Liver (tissue), 9 donors: ENCODE results near the gene PPM1L. TPM values are rescaled to one million over a fixed set of nuclear protein-coding genes. Genes with fewer than 3 reads are reported as not detected.

Experiments used
- DNase-seq: peaks from one replicate; pipeline ENCODE4 v3.0.0-alpha.2; 2017; ENCODE audit warnings: low spot score
- H3K27ac ChIP-seq, 2 donors: one replicate each; pipeline ENCODE4 v1.7.0; 2013; ENCODE audit warnings: inconsistent platforms in 2 of 2, low read length in 2 of 2, control low read depth in 1 of 2, low read depth in 1 of 2, mild to moderate bottlenecking in 1 of 2
- H3K27me3 ChIP-seq, 4 donors: one replicate each; pipeline versions ENCODE4 v1.6.1 to v1.7.0; 2013; ENCODE audit warnings: low read length in 3 of 4, inconsistent platforms in 1 of 4, mild to moderate bottlenecking in 1 of 4, moderate library complexity in 1 of 4; ENCODE audit not compliant: control insufficient read depth in 4 of 4, insufficient read depth in 4 of 4
- H3K36me3 ChIP-seq, 4 donors: one replicate each; pipeline versions ENCODE4 v1.6.1 to v1.7.0; 2013; ENCODE audit warnings: low read length in 3 of 4, mild to moderate bottlenecking in 3 of 4, low read depth in 1 of 4, moderate library complexity in 1 of 4; ENCODE audit not compliant: control insufficient read depth in 4 of 4, insufficient read depth in 3 of 4
- H3K4me1 ChIP-seq, 4 donors: one replicate each; pipeline versions ENCODE4 v1.6.1 to v1.7.0; 2013; ENCODE audit warnings: low read length in 3 of 4, mild to moderate bottlenecking in 3 of 4, moderate library complexity in 1 of 4; ENCODE audit not compliant: control insufficient read depth in 4 of 4, insufficient read depth in 4 of 4
- H3K4me3 ChIP-seq, 3 donors: one replicate each; pipeline versions ENCODE4 v1.6.1 to v1.7.0; 2013; ENCODE audit warnings: low read length in 3 of 3, control low read depth in 1 of 3, low read depth in 1 of 3, mild to moderate bottlenecking in 1 of 3
- H3K9ac ChIP-seq, 2 donors: one replicate each; pipeline ENCODE4 v1.7.0; 2013; ENCODE audit warnings: low read length in 2 of 2, mild to moderate bottlenecking in 2 of 2, moderate library complexity in 2 of 2, control low read depth in 1 of 2, low read depth in 1 of 2
- H3K9me3 ChIP-seq, 4 donors: one replicate each; pipeline versions ENCODE4 v1.6.1 to v1.7.0; 2013; ENCODE audit warnings: low read length in 3 of 4; ENCODE audit not compliant: control insufficient read depth in 4 of 4
- ATF3 ChIP-seq: IDR thresholded peaks from 2 replicates; pipeline ENCODE4 v1.6.1; 2016; ENCODE audit warnings: antibody characterized with exemption
- CTCF ChIP-seq: fragments of 150-350 bp; IDR thresholded peaks from 2 replicates; pipeline ENCODE4 v1.5.1; 2017; ENCODE audit warnings: improper control_type of control experiment, low read depth, low read length; ENCODE audit not compliant: missing input control
- EGR1 ChIP-seq, 2 donors: IDR thresholded peaks; 2 replicates each; pipeline ENCODE4 v1.6.1; 2016 to 2018; ENCODE audit warnings: antibody characterized with exemption in 2 of 2, low read depth in 2 of 2
- FOXA1 ChIP-seq: IDR thresholded peaks from 2 replicates; pipeline ENCODE4 v1.6.1; 2016; ENCODE audit warnings: antibody characterized with exemption
- FOXA2 ChIP-seq: IDR thresholded peaks from 2 replicates; pipeline ENCODE4 v1.6.1; 2016; ENCODE audit warnings: antibody characterized with exemption
- GABPA ChIP-seq, 2 donors: IDR thresholded peaks in 1 of 2; conservative IDR thresholded peaks in 1 of 2; 2 replicates each; pipeline ENCODE4 v1.6.1; 2016; ENCODE audit warnings: antibody characterized with exemption in 2 of 2, mild to moderate bottlenecking in 1 of 2, moderate library complexity in 1 of 2
- HNF4A ChIP-seq, 2 donors: conservative IDR thresholded peaks; 2 replicates each; pipeline ENCODE4 v1.6.1; 2016; ENCODE audit warnings: antibody characterized with exemption in 2 of 2, mild to moderate bottlenecking in 2 of 2
- HNF4G ChIP-seq: IDR thresholded peaks from 2 replicates; pipeline ENCODE4 v1.6.1; 2016; ENCODE audit warnings: antibody characterized with exemption
- JUND ChIP-seq, 2 donors: IDR thresholded peaks; 2 replicates each; pipeline ENCODE4 v1.6.1; 2016; ENCODE audit warnings: antibody characterized with exemption in 2 of 2
- MAX ChIP-seq: IDR thresholded peaks from 2 replicates; pipeline ENCODE4 v1.6.1; 2016; ENCODE audit warnings: antibody characterized with exemption
- NR2F2 ChIP-seq: IDR thresholded peaks from 2 replicates; pipeline ENCODE4 v1.6.1; 2016; ENCODE audit warnings: antibody characterized with exemption
- RAD21 ChIP-seq, 2 donors: IDR thresholded peaks; 2 replicates each; pipeline ENCODE4 v1.6.1; 2016; ENCODE audit warnings: antibody characterized with exemption in 2 of 2, mild to moderate bottlenecking in 2 of 2
- REST ChIP-seq: IDR thresholded peaks from 2 replicates; pipeline ENCODE4 v1.6.1; 2016; ENCODE audit warnings: antibody characterized with exemption, mild to moderate bottlenecking
- RXRA ChIP-seq, 2 donors: IDR thresholded peaks; 2 replicates each; pipeline ENCODE4 v1.6.1; 2017 to 2018; ENCODE audit warnings: antibody characterized with exemption in 2 of 2, mild to moderate bottlenecking in 1 of 2
- SP1 ChIP-seq: IDR thresholded peaks from 2 replicates; pipeline ENCODE4 v1.6.1; 2018; ENCODE audit warnings: antibody characterized with exemption, mild to moderate bottlenecking
- TAF1 ChIP-seq: conservative IDR thresholded peaks from 2 replicates; pipeline ENCODE4 v1.6.1; 2016; ENCODE audit warnings: antibody characterized with exemption, mild to moderate bottlenecking
- YY1 ChIP-seq: IDR thresholded peaks from 2 replicates; pipeline ENCODE4 v1.6.1; 2016; ENCODE audit warnings: antibody characterized with exemption, mild to moderate bottlenecking
- ZBTB33 ChIP-seq: IDR thresholded peaks from 2 replicates; pipeline ENCODE4 v1.6.1; 2016; ENCODE audit warnings: antibody characterized with exemption
- WGBS: extraction: QIAGEN DNeasy Blood & Tissue Kit; methylation state at CpG from one replicate; pipeline ENCODE4 v1.1.7; 2013; 5-methylcytosine and 5-hydroxymethylcytosine counted together
- polyA plus RNA-seq, 2 donors: library from polyadenylated mRNA; stranded (reverse) in 1 of 2; unstranded in 1 of 2; fragments of 200-250 nt in 1 of 2; fragments of >200 nt in 1 of 2; fragmentation: Nextera tagmentation in 1 of 2; extraction: Ambion mirVana in 1 of 2; gene quantifications; one replicate each; pipeline versions ENCODE4 v1.2.1 to v1.2.3, GENCODE V29; 2013 to 2015
- total RNA-seq, 2 donors: library from RNA; depleted of rRNA; stranded (reverse); fragments of >200 nt; gene quantifications; one replicate each; pipeline ENCODE4 v1.2.3, GENCODE V29; 2014
- donor health status: healthy.
- donor health status: healthy.
- donor health status: healthy.
- donor health status: healthy.
- donor health status: healthy.

The PPM1L gene
- total and polyA plus RNA-seq, 4 donors: 1.6 to 8.5 (median 4.8) TPM

GRCh38 chr3:161026612-161027510, 270.8 kb downstream of the PPM1L start (continued):
- TF ChIP-seq CTCF: no peak

GRCh38 chr3:161028555-161029153, 272.6 kb downstream of the PPM1L start:
- Histone ChIP-seq H3K36me3 (no peaks in the 10 kb centered on the region), H3K27ac (no peak overlapping the region), H3K9ac (no peak overlapping the region), H3K27me3 (no peaks in the 10 kb centered on the region), H3K9me3 (peaks cover 0 to 2% (median 0%) of the 10 kb centered on the region in 4 donors), H3K4me3 (no peak overlapping the region), H3K4me1 (peaks cover 0 to 4% (median 2%) of the 10 kb centered on the region in 4 donors)
- DNase-seq: no peak
- 90% methylated on average over 5 of the region's 5 CpGs for WGBS
- TF ChIP-seq MAX: no peak
- TF ChIP-seq GABPA (IDR thresholded peaks at IDR 0.05 in 1 of 2, conservative IDR thresholded peaks at IDR 0.05 in 1 of 2): no peak
- TF ChIP-seq YY1: no peak
- no peak for TF ChIP-seq CTCF
- no peak for TF ChIP-seq TAF1
- no peak for TF ChIP-seq REST
- TF ChIP-seq HNF4A (conservative IDR thresholded peaks at IDR 0.05): no peak
- no peak for TF ChIP-seq NR2F2
- TF ChIP-seq HNF4G: no peak
- no peak for TF ChIP-seq JUND (IDR thresholded peaks at IDR 0.05)
- no peak for TF ChIP-seq EGR1 (IDR thresholded peaks at IDR 0.05; ENCODE audit: low read depth in 2 of 2)
- no peak for TF ChIP-seq RXRA (IDR thresholded peaks at IDR 0.05)
- no peak for TF ChIP-seq FOXA2
- TF ChIP-seq RAD21 (IDR thresholded peaks at IDR 0.05): no peak
- no peak for TF ChIP-seq FOXA1
- no peak for TF ChIP-seq ATF3
- TF ChIP-seq SP1: no peak
- no peak for TF ChIP-seq ZBTB33
